Esophagus muscularis mucosa (tissue), 4 donors: ENCODE results near the gene SPTB. TPM values are rescaled to one million over a fixed set of nuclear protein-coding genes. Genes with fewer than 3 reads are reported as not detected.

Experiments used
- DNase-seq: peaks from one replicate; pipeline ENCODE4 v3.0.0-alpha.2; 2017; ENCODE audit errors: extremely low spot score
- H3K27ac ChIP-seq, 4 donors: fragments of 200-600 bp; sonication (generic); replicated peaks in 1 of 4; 1 replicate in 3 of 4; 2 replicates in 1 of 4; pipeline ENCODE4 v1.5.1; 2016 to 2019; ENCODE audit warnings: mild to moderate bottlenecking in 1 of 4
- H3K27me3 ChIP-seq, 4 donors: fragments of 200-600 bp; sonication (generic); one replicate each; pipeline versions ENCODE4 v1.5.1 to v1.6.0; 2016 to 2019
- H3K36me3 ChIP-seq, 4 donors: fragments of 200-600 bp; sonication (generic); one replicate each; pipeline ENCODE4 v1.5.1; 2016 to 2019
- H3K4me1 ChIP-seq, 4 donors: fragments of 200-600 bp; sonication (generic); one replicate each; pipeline ENCODE4 v1.5.1; 2016 to 2019
- H3K4me3 ChIP-seq, 4 donors: fragments of 200-600 bp; sonication (generic); 1 replicate in 2 of 4; 2 replicates in 2 of 4; pipeline ENCODE4 v1.5.1; 2016 to 2019; ENCODE audit warnings: mild to moderate bottlenecking in 4 of 4, moderate library complexity in 1 of 4
- H3K9me3 ChIP-seq, 4 donors: fragments of 200-600 bp; sonication (generic); 1 replicate in 3 of 4; 2 replicates in 1 of 4; pipeline ENCODE4 v1.5.1; 2016 to 2019
- CTCF ChIP-seq, 3 experiments: fragments of 200-600 bp in 2 of 3; fragments of 450-650 bp in 1 of 3; sonication (generic) in 2 of 3; IDR thresholded peaks; one replicate each; pipeline ENCODE4 v1.5.1; 2017 to 2019; ENCODE audit warnings: antibody characterized with exemption in 3 of 3, mild to moderate bottlenecking in 2 of 3, moderate library complexity in 1 of 3
- EP300 ChIP-seq: sonication (generic); formaldehyde crosslinking; IDR thresholded peaks from one replicate; pipeline ENCODE4 v1.6.1; 2017; ENCODE audit warnings: antibody characterized with exemption
- POLR2A ChIP-seq: fragments of 450-650 bp; IDR thresholded peaks from one replicate; pipeline ENCODE4 v1.6.1; 2017; ENCODE audit warnings: antibody characterized with exemption, moderate library complexity, mild to moderate bottlenecking, low read depth
- POLR2AphosphoS5 ChIP-seq, 2 donors: sonication (generic); formaldehyde crosslinking; IDR thresholded peaks; one replicate each; pipeline ENCODE4 v1.6.1; 2017; ENCODE audit warnings: antibody characterized with exemption in 2 of 2
- WGBS: methylation state at CpG from one replicate; pipeline ENCODE4 v1.1.5; 2018; 5-methylcytosine and 5-hydroxymethylcytosine counted together
- intact Hi-C: fragments of 100-400 bp; cut with DNase I; formaldehyde crosslinking; loops from one replicate; pipeline ENCODE4 v1.15.1; 2023
- total RNA-seq, 4 donors: library from RNA; depleted of rRNA; stranded (reverse); fragments of >200 nt; gene quantifications; one replicate each; pipeline versions ENCODE4 v1.1.0 to v1.2.1, GENCODE V29; 2016

Gene SPTB
- total RNA-seq, 4 donors from 2014 or later, result 0.83 to 2.5 (median 1.8) TPM

- Histone ChIP-seq H3K9me3 (no peaks in the 10 kb centered on the region), H3K4me1 (peaks cover 0 to 3% (median 0%) of the 10 kb centered on the region in 4 donors), H3K27ac (no peak overlapping the region), H3K27me3 (peaks cover 0 to 15% (median 0%) of the 10 kb centered on the region in 4 donors), H3K4me3 (no peak overlapping the region), H3K36me3 (no peaks in the 10 kb centered on the region)
- WGBS, result 51% methylated on average over 3 of the region's 3 CpGs
- intact Hi-C loops, result no loop called here
- no peak for DNase-seq
- TF ChIP-seq EP300 (no peak), POLR2A (no peak), POLR2AphosphoS5 (IDR thresholded peaks at IDR 0.05) (no peak), CTCF (IDR thresholded peaks at IDR 0.05) (no peak)
Measured at GRCh38 chr14:64861916-64862315, 17.8 kb downstream of the SPTB start.

GRCh38 chr14:64860039-64860438 is 19.7 kb downstream of the SPTB start:
- no peaks in the 10 kb centered on the region for H3K27me3 ChIP-seq
- H3K27ac ChIP-seq, result no peak overlapping the region
- no peak for DNase-seq
- TF ChIP-seq CTCF (IDR thresholded peaks at IDR 0.05) (no peak), EP300 (no peak), POLR2AphosphoS5 (IDR thresholded peaks at IDR 0.05) (no peak), POLR2A (no peak)
- H3K4me1 ChIP-seq, result no peaks in the 10 kb centered on the region
- no peak overlapping the region for H3K4me3 ChIP-seq
- no peaks in the 10 kb centered on the region for H3K9me3 ChIP-seq
- intact Hi-C loops, result no loop called here
- H3K36me3 ChIP-seq, result no peaks in the 10 kb centered on the region
- WGBS, result 60% methylated on average over 2 of the region's 2 CpGs

GRCh38 chr14:64857979-64858744 is 21.5 kb downstream of the SPTB start:
- Histone ChIP-seq H3K4me1 (no peaks in the 10 kb centered on the region), H3K36me3 (no peaks in the 10 kb centered on the region), H3K27ac (no peak overlapping the region), H3K9me3 (no peaks in the 10 kb centered on the region), H3K4me3 (no peak overlapping the region), H3K27me3 (no peaks in the 10 kb centered on the region)
- WGBS, result 73% methylated on average over 11 of the region's 11 CpGs
- intact Hi-C loops, result no loop called here
- TF ChIP-seq POLR2A (no peak), POLR2AphosphoS5 (IDR thresholded peaks at IDR 0.05) (no peak), EP300 (no peak), CTCF (IDR thresholded peaks at IDR 0.05) (no peak)
- no peak for DNase-seq

- intact Hi-C loops, result no loop called here
- TF ChIP-seq CTCF (IDR thresholded peaks at IDR 0.05) (no peak), POLR2A (no peak), POLR2AphosphoS5 (IDR thresholded peaks at IDR 0.05) (no peak), EP300 (no peak)
Measured at GRCh38 chr14:64856529-64857445, 22.9 kb downstream of the SPTB start.

More at GRCh38 chr14:64856529-64857445, 22.9 kb downstream of the SPTB start:
- 88% methylated on average over 11 of the region's 11 CpGs for WGBS
- Histone ChIP-seq H3K27me3 (peaks cover 0 to 6% (median 0%) of the 10 kb centered on the region in 4 donors), H3K9me3 (no peaks in the 10 kb centered on the region), H3K4me1 (no peaks in the 10 kb centered on the region), H3K4me3 (no peak overlapping the region), H3K36me3 (no peaks in the 10 kb centered on the region), H3K27ac (no peak overlapping the region)
- no peak for DNase-seq
